Myocyte (in vitro differentiated cells): ENCODE measurements around the gene SLC35E1. TPM values are rescaled to one million over a fixed set of nuclear protein-coding genes. Genes with fewer than 3 reads are reported as not detected.
A peak's percentile ranks its signal among the peaks of the same experiment; 100 is the strongest.
"Not testable (repeated sequence)": the region's sequence is repeated elsewhere in the genome, so short reads cannot be mapped to it uniquely, and the experiment has no call there.

Experiments used
- DNase-seq: peaks from one replicate; pipeline ENCODE4 v3.0.0-alpha.2; 2012; ENCODE audit warnings: low read depth
- total RNA-seq: library from RNA; depleted of rRNA; stranded (reverse); fragments of >200 nt; gene quantifications from 2 replicates; pipeline ENCODE4 v1.2.3, GENCODE V29; 2014

SLC35E1 gene
- total RNA-seq, 1 donor from 2014 or later: 33.2 TPM

DNA sequence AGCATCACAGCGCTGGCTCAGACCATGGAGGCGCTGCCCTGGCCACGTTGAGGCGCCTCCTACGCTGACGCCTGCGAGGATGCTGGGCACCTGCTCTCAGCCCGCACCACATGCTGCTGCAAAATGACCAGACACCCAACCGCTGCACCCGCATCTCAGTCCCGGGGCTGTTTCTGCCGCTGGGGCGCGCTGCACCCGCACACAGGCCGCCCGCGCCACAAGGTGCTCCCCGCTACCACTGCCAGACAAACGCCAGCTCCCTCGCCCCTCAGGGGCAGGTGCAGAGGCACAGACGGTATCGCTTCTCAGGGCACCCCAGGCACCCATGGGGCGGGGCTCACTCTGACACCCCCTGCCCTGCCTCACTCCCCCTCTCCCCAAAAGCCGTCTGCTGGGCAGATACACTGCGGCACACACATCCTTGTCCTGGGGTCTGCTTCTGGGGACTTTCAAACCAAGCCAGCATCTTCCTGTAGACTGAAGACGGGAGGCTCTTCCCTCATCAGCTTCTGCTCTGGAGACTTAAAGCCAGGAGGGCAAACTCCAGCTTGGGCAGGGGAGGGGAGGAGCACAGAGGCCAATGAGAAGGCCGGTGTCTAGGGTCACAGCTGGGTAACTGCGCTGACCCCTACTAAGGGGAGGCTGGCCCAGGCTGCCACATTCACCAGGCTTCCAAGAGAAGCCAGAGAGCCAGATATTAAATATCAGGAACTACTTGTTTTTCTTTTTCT is 46.3 kb downstream of the SLC35E1 start:
- no peak for DNase-seq

DNA sequence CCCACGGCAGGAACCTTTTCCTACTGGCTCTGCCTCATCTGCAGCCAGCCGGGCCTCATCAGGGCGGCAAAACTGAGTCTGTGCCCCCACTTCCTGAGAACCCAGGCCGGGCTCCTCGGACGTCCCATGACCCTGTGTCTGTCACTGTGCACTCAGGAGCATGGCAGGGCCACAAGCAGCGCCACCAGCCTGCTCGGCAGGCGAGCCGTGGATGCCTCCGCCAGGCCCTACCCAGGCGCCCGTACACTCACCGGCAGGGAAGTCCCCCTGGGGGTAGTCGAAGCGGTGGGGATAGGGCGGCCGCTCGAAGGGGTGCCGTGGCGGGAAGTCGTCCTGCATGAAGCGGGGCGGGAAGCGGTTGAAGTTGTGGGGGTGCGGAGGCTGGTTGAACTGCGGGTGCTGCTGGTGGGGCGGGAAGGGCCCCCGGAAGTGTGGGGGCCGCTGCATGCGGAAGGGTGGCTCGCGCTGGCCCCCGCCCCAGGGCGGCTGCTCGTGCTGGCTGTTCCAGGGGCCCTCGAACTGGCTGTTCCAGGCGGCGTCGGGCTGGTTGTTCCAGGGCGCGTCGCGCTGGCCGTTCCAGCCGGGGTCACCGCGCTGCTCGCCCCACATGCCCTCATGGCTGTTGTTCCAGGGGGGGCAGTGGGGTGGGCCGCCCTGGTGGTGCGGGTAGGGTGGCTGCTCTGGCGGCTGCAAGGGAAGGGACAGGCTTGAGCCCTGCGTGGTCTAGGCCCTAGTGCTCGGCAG is 47.1 kb downstream of the SLC35E1 start:
- DNase-seq: no peak

GRCh38 chr19:16522559-16523377 is 49.4 kb downstream of the SLC35E1 start:
- no peak for DNase-seq

GRCh38 chr19:16521715-16522289 is 50.4 kb downstream of the SLC35E1 start:
- no peak for DNase-seq

DNA sequence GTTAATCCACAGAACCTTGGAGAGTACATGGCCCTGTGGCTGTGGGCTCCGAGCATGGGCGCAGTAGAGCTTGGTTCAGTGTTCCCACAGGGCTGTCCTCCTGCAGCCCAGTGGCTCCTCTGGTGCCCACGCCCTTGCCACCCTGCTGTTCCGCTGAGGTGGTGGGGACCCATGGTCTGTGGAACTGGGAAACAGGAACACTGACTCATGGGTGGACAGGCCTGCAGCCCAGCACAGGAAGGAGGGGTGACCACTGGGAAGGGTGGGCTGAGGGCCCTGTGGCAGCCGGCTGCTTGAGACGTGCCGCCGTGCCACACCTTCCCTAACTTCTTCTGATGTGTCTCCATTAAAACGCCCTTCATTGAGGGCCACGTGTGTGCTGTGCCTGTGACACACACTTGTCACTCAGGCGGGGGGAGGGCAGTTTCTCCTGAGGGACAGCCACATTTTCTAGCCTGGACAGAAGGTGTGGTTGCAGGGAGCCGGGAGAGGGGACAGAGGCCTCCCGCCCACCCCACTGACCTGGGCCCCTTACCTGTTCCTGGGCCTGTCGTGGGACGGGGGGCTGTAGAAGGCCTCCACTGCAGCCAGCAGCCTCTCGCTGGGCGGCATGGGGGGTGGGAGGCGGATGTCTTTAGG is 51.1 kb downstream of the SLC35E1 start:
- DNase-seq: no peak

- no peak for DNase-seq
Observed at GRCh38 chr19:16520074-16520973, 51.9 kb downstream of the SLC35E1 start.

- DNase-seq: no peak
Observed at GRCh38 chr19:16519230-16519687, 53.0 kb downstream of the SLC35E1 start.

- no peak for DNase-seq
Observed at GRCh38 chr19:16518483-16519229, 53.6 kb downstream of the SLC35E1 start.

GRCh38 chr19:16518061-16518460 is 54.2 kb downstream of the SLC35E1 start:
- no peak for DNase-seq

DNA sequence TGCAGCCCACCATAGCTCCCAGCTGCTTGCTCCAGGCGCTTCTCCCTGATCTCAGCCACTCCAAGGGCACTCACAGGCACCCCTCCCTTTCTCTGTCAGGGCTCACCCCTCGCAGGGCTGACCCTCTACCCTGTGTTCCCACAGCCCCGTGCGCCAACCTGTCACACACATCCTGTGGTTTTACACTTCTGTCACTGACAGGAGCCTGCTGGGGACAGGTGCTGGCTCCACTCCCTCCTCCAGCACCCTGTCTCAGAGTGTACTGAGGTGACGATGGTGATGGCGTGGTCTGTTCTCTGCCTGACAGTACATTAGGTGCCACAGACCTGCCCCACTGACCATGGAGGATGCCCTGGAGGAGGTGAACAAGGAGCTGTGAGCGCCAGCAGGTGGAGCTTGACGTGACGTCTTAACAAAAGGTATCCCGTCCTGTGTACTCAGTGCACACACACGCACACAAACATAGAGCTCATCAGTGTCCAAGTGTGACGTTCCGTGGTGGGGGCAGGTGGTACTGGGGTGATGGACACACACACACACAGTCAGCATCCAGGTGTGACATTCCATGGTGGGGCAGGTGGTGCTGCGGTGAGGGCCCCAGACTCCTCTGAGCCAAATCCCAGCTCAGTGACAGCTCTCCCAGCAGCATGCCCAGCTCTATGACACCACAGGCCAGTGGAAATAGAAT is 55.1 kb downstream of the SLC35E1 start:
- DNase-seq: peak; percentile 20

GRCh38 chr19:16516381-16516780 is 55.8 kb downstream of the SLC35E1 start:
- DNase-seq: no peak

GRCh38 chr19:16514383-16515019 is 57.7 kb downstream of the SLC35E1 start:
- DNase-seq: no peak

- DNase-seq: not testable (repeated sequence)
Observed at GRCh38 chr19:16512611-16513010, 59.6 kb downstream of the SLC35E1 start.

- DNase-seq: no peak
Observed at GRCh38 chr19:16509141-16510061, 62.8 kb downstream of the SLC35E1 start.

DNA sequence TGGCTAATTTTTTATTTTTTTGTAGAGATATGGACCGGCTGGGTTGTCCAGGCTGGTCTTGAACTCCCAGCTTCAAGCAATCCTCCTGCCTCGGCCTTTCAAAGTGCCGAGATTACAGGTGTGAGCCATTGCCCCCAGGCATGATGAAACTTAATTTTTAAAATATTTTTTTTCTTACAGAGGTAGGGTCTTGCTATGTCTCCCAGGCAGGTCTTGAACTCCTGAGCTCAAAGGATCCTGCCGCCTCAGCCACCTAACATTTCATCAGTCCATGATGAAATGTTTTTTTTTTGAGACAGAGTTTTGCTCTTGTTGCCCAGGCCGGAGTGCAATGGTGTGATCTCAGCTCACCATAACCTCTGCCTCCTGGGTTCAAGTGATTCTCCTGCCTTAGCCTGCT is 63.7 kb downstream of the SLC35E1 start:
- no peak for DNase-seq

GRCh38 chr19:16506961-16507360 is 65.3 kb downstream of the SLC35E1 start:
- no peak for DNase-seq

DNA sequence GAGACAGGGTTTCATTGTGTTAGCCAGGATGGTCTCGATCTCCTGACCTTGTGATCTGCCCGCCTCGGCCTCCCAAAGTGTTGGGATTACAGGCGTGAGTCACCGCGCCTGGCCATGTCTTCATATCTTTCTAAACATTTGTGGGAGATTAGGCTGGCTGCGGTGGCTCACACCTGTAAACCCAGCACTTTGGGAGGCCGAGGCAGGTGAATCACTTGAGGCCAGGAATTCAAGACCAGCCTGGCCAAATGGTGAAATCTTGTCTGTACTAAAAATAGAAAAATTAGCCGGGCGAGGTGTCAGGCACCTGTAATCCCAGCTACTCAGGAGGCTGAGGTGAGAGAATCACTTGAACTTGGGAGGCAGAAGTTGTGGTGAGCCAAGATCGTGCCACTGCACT is 66.1 kb downstream of the SLC35E1 start:
- DNase-seq: not testable (repeated sequence)
